CD4-positive, alpha-beta T cell treated with Interleukin-15 for 1 hour (primary cell): ENCODE results near the gene CCDC201.
"Not testable (repeated sequence)": the region's sequence is repeated elsewhere in the genome, so short reads cannot be mapped to it uniquely, and the experiment has no call there.

ENCODE experiments used
- DNase-seq: peaks from one replicate; pipeline ENCODE4 v3.0.0-alpha.2; 2020

Gene CCDC201

DNA sequence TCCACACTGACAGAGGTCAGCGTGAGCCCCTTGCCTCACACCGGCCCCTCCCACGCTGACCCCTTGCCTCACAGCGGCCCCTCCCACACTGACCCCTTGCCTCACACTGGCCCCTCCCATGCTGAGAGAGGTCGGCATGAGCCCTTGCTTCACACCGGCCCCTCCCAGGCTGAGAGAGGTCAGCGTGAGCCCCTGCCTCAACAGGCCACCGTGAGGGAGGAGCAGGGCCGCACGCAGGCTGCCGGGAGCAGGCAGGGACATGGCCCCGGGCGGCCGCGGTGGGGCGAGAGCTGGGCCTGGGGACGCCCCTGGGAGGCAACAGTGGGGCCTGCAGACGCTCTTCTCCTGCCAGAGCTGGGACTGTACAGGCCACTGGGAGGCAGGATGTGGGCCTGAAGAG lies 59.1 kb downstream of the CCDC201 start:
- DNase-seq = not testable (repeated sequence)

GRCh38 chr7:45812946-45813345 lies 59.9 kb downstream of the CCDC201 start:
- no peak for DNase-seq

DNA sequence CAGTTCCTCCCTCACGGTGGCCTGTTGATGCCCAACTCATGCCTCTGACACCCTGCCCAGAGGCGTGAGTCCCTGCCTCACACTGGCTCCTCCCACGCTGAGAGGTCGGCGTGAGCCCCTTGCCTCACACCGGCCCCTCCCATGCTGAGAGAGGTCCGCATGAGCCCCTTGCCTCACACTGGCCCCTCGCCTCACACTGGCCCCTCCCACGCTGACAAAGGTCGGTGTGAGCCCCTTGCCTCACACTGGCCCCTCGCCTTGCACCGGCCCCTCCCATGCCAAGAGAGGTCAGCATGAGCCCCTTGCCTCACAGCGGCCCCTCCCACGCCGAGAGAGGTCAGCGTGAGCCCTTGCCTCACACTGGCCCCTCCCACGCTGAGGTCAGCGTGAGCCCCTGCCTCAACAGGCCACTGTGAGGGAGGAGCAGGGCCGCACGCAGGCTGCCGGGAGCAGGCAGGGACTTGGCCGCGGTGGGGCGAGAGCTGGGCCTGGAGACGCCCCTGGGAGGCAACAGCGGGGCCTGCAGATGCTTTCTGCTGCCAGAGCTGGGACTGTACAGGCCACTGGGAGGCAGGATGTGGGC lies 61.1 kb downstream of the CCDC201 start:
- DNase-seq = not testable (repeated sequence)

GRCh38 chr7:45810451-45811005 lies 62.4 kb downstream of the CCDC201 start:
- not testable (repeated sequence) for DNase-seq
